ENCODE data around the gene RPF1. TPM values are rescaled to one million over a fixed set of nuclear protein-coding genes. Genes with fewer than 3 reads are reported as not detected.

RPF1 gene
- total and polyA plus RNA-seq, 8 donors: 7.6 to 40.8 (median 25.9) TPM

DNA sequence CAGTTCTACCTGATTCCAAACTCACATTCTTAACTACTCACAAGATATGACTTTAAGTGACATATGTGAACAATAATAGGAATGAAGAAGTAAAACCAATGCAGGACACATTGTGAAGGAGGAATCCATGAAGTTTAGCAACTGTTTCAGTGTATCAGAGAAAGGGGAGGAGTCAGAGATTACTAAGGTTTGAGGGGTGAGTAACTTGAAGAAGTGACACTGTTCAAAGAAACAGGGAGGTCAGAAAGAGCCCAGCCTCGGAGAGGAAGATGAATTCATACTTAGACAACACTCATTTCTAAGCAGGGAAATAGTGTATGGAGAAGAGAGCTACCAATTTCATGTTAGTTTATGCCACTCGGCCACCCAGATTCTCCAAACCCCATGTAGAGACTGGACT, 28.2 kb upstream of the RPF1 start:
- H3K27ac ChIP-seq: no peak overlapping the region
- intact Hi-C loops (cut with DNase I; ENCODE audit: low total_unique reads): no loop called here
- no peaks in the 10 kb centered on the region for H3K27me3 ChIP-seq
- TF ChIP-seq POLR2AphosphoS5 (IDR thresholded peaks at IDR 0.05) (no peak), POLR2A (IDR thresholded peaks at IDR 0.05) (no peak), EP300 (IDR thresholded peaks at IDR 0.05) (no peak)
- TF ChIP-seq, protein P1, sequence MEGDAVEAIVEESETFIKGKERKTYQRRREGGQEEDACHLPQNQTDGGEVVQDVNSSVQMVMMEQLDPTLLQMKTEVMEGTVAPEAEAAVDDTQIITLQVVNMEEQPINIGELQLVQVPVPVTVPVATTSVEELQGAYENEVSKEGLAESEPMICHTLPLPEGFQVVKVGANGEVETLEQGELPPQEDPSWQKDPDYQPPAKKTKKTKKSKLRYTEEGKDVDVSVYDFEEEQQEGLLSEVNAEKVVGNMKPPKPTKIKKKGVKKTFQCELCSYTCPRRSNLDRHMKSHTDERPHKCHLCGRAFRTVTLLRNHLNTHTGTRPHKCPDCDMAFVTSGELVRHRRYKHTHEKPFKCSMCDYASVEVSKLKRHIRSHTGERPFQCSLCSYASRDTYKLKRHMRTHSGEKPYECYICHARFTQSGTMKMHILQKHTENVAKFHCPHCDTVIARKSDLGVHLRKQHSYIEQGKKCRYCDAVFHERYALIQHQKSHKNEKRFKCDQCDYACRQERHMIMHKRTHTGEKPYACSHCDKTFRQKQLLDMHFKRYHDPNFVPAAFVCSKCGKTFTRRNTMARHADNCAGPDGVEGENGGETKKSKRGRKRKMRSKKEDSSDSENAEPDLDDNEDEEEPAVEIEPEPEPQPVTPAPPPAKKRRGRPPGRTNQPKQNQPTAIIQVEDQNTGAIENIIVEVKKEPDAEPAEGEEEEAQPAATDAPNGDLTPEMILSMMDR (IDR thresholded peaks at IDR 0.05): no peak
- H3K4me1 ChIP-seq: no peaks in the 10 kb centered on the region
- H3K36me3 ChIP-seq: no peaks in the 10 kb centered on the region
- DNase-seq: no peak
- no peak overlapping the region for H3K4me3 ChIP-seq
- H3K9me3 ChIP-seq: no peaks in the 10 kb centered on the region
- 57 to 85% (median 70%) methylated on average over 2 of the region's 2 CpGs for WGBS, 5 donors

- intact Hi-C loops (cut with DNase I; ENCODE audit: low total_unique reads): no loop called here
- Histone ChIP-seq H3K4me3 (no peak overlapping the region), H3K36me3 (no peaks in the 10 kb centered on the region), H3K4me1 (no peaks in the 10 kb centered on the region), H3K27me3 (no peaks in the 10 kb centered on the region), H3K9me3 (no peaks in the 10 kb centered on the region), H3K27ac (no peak overlapping the region)
- DNase-seq: no peak
- TF ChIP-seq POLR2AphosphoS5 (IDR thresholded peaks at IDR 0.05) (no peak), POLR2A (IDR thresholded peaks at IDR 0.05) (no peak), EP300 (IDR thresholded peaks at IDR 0.05) (no peak)
- TF ChIP-seq, protein P1 (IDR thresholded peaks at IDR 0.05): no peak
- WGBS, 5 donors: 59 to 63% (median 62%) methylated on average over 3 of the region's 3 CpGs
Measured at GRCh38 chr1:84452436-84452835, 26.6 kb upstream of the RPF1 start.

GRCh38 chr1:84462118-84462517, 16.9 kb upstream of the RPF1 start:
- Histone ChIP-seq H3K4me3 (no peak overlapping the region), H3K27ac (no peak overlapping the region), H3K4me1 (no peaks in the 10 kb centered on the region), H3K36me3 (no peaks in the 10 kb centered on the region), H3K27me3 (peaks cover 0 to 22% (median 0%) of the 10 kb centered on the region in 3 donors), H3K9me3 (no peaks in the 10 kb centered on the region)
- intact Hi-C loops (cut with DNase I; ENCODE audit: low total_unique reads): no loop called here
- no peak for DNase-seq
- TF ChIP-seq, protein P1 (IDR thresholded peaks at IDR 0.05): no peak
- no peak for TF ChIP-seq EP300 (IDR thresholded peaks at IDR 0.05)
- TF ChIP-seq POLR2AphosphoS5 (IDR thresholded peaks at IDR 0.05): no peak
- no peak for TF ChIP-seq POLR2A (IDR thresholded peaks at IDR 0.05)
- WGBS, 5 donors: 61 to 82% (median 74%) methylated on average over 1 of the region's 1 CpG

DNA sequence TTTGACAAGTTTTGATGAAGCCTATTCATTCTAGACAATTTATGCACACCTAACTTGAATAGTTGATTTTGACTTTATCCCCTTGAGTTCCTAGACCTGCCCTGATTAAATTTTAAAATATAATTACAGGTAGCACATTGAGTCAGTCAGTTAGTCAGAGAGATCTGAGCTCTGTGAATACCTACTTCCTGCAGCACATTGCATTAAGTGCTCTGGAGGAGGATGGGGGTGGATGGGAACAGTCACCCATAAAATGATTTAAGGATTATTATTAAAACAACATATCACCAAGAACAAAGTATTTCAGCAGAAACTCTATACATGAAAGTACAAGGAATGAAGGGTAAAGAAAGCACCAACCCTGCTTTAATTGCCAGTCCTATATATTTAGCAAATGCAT, 11.8 kb upstream of the RPF1 start:
- H3K27ac ChIP-seq: no peak overlapping the region
- H3K4me3 ChIP-seq: no peak overlapping the region
- intact Hi-C loops (cut with DNase I; ENCODE audit: low total_unique reads): no loop called here
- H3K9me3 ChIP-seq: no peaks in the 10 kb centered on the region
- TF ChIP-seq POLR2A (IDR thresholded peaks at IDR 0.05) (no peak), EP300 (IDR thresholded peaks at IDR 0.05) (no peak), POLR2AphosphoS5 (IDR thresholded peaks at IDR 0.05) (no peak)
- TF ChIP-seq, protein P1 (IDR thresholded peaks at IDR 0.05): no peak
- H3K36me3 ChIP-seq: no peaks in the 10 kb centered on the region
- H3K27me3 ChIP-seq: peaks cover 0 to 48% (median 8%) of the 10 kb centered on the region in 3 donors
- no peak for DNase-seq
- H3K4me1 ChIP-seq: no peaks in the 10 kb centered on the region
